Activated CD8-positive, alpha-beta memory T cell treated with anti-CD3 and anti-CD28 coated beads for 4 hours (primary cell): Measurements from ENCODE around the gene ZRSR2.
"Not testable (repeated sequence)": the region's sequence is repeated elsewhere in the genome, so short reads cannot be mapped to it uniquely, and the experiment has no call there.

Experiments
- DNase-seq, 2 donors: peaks; one replicate each; pipeline ENCODE4 v3.0.0-alpha.2; 2020; ENCODE audit warnings: low read depth in 2 of 2

ZRSR2 gene

DNA sequence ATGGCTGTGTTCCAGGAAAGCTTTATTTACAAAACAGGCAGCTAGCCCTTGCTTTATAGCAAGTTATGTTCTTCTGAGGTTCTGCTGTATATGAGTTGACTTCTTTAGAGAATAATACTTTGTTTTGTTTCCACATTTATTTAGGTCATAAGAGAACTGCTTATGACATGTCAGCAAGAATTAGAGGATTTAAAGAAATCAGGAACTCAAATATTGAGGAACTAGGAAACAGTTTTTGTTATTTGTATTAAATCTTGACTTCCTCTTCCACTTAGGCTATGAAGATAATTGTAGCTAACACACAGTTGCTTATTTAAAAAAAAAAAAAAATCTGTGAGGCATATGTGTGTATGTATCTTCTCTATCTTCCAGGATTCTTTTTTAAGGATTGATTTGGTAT, 14.3 kb downstream of the ZRSR2 start:
- DNase-seq, result no peak

DNA sequence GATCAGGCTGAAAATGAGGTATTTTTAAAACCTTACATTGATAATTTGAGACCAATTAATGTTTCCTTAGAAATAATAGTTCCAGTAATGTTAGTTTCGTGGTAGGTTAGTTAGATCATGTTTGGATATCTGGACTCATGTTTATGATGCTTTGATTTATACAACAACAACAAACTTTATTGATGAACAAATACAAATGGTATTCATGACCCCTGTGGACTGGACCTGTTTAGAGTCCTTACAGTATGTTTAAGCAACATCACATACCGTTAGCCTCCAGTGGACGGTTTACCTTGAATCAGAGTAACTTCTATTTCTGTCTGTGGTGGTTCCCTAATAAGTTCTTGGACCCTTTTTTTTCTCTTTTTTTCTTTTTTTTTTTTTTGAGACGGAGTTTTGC, 18.0 kb downstream of the ZRSR2 start:
- DNase-seq, result no peak

- DNase-seq, result no peak
These were observed 22.1 kb downstream of the ZRSR2 start for GRCh38 chrX:15812192-15812938.

- no peak for DNase-seq
These were observed 23.1 kb downstream of the ZRSR2 start for GRCh38 chrX:15813416-15813815.

DNA sequence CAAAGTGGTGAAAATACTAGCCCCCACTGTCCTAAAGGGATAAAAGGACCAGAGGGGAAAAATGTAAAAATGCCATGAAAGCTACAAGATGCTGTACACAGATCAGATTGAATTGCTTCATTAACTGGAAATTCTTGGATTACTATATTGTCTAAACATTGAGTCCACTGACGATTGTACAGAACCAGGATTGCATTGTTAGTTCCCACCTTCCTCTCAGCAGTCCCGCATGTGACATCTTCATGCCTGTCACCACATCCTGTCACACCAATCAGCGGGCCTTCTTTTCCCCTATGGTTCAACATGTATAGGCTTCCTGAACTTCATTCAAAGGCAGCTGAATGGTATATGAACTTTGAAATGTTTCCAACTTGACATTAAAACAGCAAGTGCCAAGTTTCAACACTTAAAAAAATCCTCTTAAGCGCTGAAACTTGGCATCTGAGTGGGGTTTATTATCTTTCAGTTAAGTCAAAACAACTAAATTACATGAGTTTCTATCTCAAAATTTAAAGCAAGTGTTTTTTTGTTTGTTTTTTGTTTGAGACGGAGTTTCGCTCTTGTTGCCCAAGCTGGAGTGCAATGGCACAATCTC, 24.6 kb downstream of the ZRSR2 start:
- no peak for DNase-seq

- no peak for DNase-seq
These were observed 25.6 kb downstream of the ZRSR2 start for GRCh38 chrX:15815779-15816437.

DNA sequence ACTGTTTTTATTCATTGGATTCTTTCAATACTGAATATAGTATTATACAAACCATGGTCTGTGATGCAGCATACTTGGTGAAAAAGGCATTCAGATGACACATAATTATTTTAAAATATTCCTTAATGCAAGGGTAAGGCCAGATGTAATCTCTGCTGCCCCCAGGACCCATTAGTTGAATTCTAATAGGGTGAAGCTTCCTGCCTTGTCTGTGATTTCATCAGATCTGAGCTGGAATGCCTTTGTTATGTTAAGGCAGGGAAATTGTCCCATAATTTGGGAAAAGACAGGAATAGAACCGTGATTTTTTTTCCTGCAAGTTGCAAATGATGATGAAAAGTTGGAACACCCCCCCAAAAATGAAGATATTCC, 26.1 kb downstream of the ZRSR2 start:
- no peak for DNase-seq

DNA sequence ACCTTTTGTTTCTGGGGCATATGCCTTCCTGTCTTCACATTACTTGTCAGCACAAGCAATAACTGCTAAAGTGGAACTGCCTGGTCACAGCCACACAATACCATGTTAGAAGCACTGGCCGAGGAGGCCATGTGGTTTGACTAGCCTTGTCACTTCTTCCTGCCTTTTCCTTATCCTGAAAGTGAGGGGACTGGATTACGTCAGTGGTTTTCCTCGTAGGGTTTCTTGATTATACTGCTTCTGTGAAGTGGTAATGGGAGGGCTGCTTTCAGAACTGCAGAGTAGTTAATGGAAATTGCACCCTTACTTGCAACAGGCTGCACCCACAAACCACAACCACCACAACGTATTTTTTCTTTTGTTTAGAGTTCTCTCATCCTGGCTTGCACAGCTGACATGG, 26.6 kb downstream of the ZRSR2 start:
- peak in 1 of 2 donors; percentile 3 for DNase-seq

DNA sequence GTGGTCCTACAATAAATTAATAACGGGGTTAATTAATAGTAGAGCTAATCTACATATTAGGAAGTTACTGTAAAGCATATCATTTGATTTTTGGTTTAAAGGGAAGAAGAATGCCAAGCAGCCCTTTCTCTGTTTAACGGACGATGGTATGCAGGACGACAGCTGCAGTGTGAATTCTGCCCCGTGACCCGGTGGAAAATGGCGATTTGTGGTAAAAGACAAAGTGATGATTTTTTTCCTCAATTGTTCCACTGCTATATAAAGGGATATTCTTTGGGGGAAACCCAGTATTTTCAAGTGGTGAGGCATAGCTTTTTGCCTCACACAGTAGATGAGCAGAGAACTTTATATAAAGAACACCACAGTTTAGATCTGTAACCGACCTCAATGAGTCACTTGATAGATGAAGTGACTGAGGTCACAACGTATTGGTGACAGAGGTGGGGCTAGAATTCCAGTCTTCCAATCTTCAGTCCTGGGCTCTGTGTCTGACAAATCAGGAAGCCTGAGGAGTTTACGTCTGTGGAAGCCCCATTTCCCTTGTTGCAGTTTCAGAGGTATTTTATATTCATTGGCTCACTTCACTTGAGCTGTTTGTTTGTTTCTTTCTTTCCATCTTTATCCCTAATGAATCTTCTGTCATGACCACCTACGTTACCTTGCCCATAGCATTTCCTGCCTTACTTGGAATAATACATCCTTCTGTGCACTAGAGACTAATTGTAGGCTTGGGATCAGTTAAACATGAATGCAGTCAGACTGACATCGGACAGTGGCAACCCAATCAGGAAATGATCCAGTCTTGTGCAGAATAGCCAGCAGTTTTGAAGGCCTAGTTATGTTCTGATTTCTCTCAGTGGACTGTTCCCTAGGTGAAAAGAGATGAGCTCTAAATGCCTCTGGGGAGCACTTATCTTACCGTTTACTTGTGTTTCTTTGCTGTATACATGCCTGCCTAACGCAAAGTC, 30.1 kb downstream of the ZRSR2 start:
- DNase-seq, result no peak

DNA sequence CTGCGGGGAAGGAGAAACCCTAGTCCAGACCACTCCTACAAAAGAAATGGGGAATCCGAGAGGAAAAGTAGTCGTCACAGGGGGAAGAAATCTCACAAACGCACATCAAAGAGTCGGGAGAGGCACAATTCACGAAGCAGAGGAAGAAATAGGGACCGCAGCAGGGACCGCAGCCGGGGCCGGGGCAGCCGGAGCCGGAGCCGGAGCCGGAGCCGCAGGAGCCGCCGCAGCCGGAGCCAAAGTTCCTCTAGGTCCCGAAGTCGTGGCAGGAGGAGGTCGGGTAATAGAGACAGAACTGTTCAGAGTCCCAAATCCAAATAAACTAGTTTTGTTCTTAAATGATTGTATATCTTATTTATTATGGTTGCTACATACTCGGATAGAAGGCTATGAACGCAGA, 32.6 kb downstream of the ZRSR2 start:
- DNase-seq, result no peak

DNA sequence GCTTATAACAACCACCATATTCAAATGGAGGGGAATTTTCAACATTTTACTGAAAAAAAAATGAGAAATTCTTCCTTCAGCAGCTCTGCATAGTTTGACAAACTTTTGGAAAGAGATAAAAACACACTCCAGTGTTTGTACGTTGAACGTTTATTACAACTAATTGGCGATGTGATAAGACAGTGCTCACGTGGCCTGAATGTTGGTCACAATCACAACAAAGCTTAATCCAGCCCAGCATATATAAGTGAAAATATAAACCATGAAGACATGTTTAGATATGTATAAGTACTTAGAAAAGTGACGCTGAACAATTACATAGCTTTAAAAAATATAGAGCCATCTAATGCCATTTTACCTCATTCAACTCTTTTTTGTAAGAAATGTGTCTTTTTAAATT, 35.7 kb downstream of the ZRSR2 start:
- no peak for DNase-seq

DNA sequence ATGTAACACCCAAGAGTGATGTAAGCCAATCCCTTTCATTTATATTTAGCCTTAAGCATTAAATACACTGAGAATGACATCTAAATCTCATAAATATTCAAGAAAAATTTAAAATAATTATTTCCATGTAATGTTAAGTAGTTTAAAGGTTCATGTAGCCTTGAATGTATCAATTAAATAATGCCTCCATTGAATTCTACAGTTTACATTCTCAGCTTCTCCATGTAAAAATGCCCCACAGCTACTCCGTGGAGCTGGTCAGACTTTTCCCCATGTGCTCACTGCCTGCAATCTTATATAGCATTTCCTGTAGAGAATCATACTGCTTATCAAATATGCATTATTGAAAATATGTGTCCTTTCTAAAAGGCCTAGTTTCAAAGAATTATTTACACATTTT, 38.9 kb downstream of the ZRSR2 start:
- DNase-seq, result no peak

DNA sequence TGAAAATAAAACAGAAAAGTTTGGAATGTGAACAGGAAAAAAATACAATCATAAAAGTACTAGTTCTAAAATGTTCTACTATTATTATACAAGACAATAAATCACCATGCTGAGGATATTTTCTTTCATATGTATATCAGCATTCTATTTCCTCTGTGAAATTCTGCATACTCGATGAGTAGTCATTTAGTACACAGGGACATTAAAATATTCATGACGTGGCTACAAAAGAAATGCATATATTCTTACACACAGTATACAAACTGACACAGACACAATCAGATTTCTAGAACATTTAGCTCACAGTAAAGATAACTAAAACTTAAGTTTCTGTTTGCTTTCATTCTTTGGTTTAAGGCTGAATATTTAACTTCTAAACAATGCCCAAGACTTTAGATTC, 41.1 kb downstream of the ZRSR2 start:
- DNase-seq, result not testable (repeated sequence)

DNA sequence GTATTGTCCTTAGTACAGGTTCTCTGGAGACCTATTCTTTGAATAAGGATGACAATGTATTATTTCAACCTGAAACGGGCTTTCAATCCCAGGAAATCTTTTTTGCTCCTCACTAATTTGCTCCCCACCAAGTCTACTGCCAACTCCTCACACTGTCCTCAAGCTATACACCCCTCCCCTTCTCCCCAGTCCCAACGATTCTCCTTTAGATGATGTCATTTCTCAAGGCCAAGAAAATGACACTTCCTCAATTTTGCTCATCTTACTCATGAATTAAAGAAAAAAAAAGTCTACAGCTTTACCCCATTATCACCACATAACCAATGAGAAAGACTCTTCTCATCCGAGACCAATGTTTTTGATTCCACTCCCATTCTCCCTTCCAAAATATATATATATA, 43.8 kb downstream of the ZRSR2 start:
- DNase-seq, result no peak

- no peak for DNase-seq
These were observed 44.7 kb downstream of the ZRSR2 start for GRCh38 chrX:15834827-15835595.

DNA sequence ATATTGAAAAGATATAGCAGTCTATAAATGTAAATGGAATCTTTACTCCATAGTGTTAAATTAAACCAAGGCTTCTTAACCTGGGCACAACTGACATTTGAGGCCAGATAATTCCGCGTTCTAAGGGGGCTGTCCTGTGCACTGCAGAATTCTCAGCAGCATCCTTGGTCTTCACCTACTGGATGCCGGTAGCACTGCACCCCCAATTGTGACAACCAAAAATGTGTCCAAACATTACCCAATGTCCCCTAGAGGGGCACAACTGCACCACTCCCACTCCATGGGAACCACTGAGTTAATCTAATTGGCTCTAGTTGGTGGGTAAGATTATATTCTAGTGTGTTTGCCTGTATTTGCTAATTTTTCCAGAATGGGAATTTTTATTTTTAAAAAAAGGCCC, 47.7 kb downstream of the ZRSR2 start:
- DNase-seq, result no peak

DNA sequence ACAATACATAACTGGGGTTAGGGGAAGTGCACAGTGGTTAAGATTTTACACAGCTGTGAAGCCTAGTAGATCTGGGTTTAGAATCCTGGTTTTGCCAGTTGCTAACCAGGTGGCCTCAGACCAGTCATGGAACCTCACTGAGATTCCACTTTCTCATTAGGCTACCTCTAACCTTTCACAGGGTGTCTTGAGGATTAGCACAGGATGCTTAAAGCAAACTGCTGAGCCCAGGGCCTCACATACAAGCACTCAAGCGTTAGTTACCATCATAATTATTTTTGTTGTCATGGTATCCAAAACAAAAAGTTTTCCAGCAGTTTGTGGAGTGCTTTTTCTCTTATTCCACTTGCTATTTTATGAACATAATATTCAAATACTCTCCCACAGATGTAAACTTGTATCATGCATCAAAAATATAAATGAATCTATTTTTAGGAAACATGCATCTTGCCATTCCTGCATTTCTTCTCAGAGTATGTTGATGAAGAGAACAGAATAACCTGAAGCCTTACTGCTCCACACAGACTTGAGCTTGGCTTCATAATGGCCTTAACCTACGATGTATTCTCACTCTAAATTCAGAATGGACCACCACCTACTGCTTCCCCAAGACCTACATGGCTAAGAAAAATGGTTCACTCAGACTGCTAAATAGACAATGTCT, 51.7 kb downstream of the ZRSR2 start:
- no peak for DNase-seq

GRCh38 chrX:15843960-15844359, 53.7 kb downstream of the ZRSR2 start:
- no peak for DNase-seq

GRCh38 chrX:15848576-15848975, 58.3 kb downstream of the ZRSR2 start:
- DNase-seq, result no peak

DNA sequence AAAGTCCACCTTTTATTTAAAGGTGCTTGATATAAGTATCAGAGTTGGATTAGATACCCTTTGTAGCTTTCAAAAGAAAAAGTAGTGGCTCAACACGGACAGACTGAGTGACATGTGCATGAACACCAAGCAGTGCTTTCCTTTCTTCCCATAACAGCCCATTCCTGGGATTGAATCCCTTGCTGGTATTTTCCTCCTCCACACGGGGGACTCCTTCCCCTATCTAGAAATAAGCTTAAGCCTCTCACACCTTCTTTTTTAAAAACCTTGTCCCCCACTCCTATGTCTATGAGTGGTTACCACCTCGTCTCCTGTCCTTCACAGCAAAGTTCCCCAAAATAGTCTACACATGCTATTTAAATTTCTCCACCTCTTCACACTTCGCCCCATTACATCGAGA, 59.3 kb downstream of the ZRSR2 start:
- no peak for DNase-seq

DNA sequence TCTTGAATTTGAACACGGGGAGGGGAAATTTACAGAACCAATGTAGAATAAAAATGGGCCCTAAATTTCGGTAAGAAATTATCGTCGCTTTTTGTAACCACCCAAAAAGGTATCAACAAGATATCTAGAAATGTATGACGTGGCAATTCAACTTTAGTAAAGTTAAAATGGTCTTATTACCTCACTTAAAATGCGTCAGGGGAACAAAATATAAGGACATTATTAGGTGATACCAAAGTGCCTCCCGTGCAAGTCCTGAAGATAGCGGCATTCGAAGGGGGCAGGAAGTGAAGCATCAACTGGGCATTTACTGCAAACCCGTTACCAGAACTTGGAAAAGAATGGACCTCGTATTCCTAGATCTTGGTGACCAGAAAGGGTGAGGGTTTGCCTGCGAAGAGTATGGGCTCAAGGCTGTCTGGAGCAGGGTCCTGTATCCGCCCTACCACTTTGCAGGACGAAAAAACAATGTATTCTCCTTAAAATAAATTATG, 63.3 kb downstream of the ZRSR2 start:
- no peak for DNase-seq
